Dermis blood vessel endothelial cell (primary cell): ENCODE data around the gene GOLGA8A. TPM values are rescaled to one million over a fixed set of nuclear protein-coding genes. Genes with fewer than 3 reads are reported as not detected.
"Not testable (repeated sequence)": the region's sequence is repeated elsewhere in the genome, so short reads cannot be mapped to it uniquely, and the experiment has no call there.

ENCODE experiments used
- DNase-seq: peaks from one replicate; pipeline ENCODE4 v3.0.0; 2010
- total RNA-seq: library from RNA; depleted of rRNA; stranded (reverse); fragments of >200 nt; gene quantifications from 2 replicates; pipeline ENCODE4 v1.2.3, GENCODE V29; 2014

The GOLGA8A gene
- total RNA-seq: 8.0 and 8.8 TPM in 2 replicates

GRCh38 chr15:34437687-34438086 lies at the start of gene GOLGA8A:
Gene GOLGA8A (minus strand): TSS chr15:34437808. CDS start chr15:34389691, 48,117 bp downstream.
- DNase-seq: peak; percentile 82

GRCh38 chr15:34483644-34484043 lies 46.0 kb upstream of the GOLGA8A start:
- no peak for DNase-seq

GRCh38 chr15:34481370-34481769 lies 43.8 kb upstream of the GOLGA8A start:
- no peak for DNase-seq

GRCh38 chr15:34473840-34474239 lies 36.2 kb upstream of the GOLGA8A start:
- DNase-seq: no peak

GRCh38 chr15:34472947-34473346 lies 35.3 kb upstream of the GOLGA8A start:
- DNase-seq: no peak

GRCh38 chr15:34470892-34471291 lies 33.3 kb upstream of the GOLGA8A start:
- DNase-seq: no peak

GRCh38 chr15:34470091-34470490 lies 32.5 kb upstream of the GOLGA8A start:
- DNase-seq: no peak

GRCh38 chr15:34461730-34462129 lies 24.1 kb upstream of the GOLGA8A start:
- no peak for DNase-seq

- no peak for DNase-seq
Measured at GRCh38 chr15:34460451-34460850, 22.8 kb upstream of the GOLGA8A start.

GRCh38 chr15:34456658-34457057 lies 19.1 kb upstream of the GOLGA8A start:
- DNase-seq: no peak

- DNase-seq: no peak
Measured at GRCh38 chr15:34442891-34443290, 5.3 kb upstream of the GOLGA8A start.

GRCh38 chr15:34439878-34440277 lies 2.3 kb upstream of the GOLGA8A start:
- no peak for DNase-seq

GRCh38 chr15:34436956-34437442 lies 609 bp downstream of the GOLGA8A start:
- DNase-seq: peak; percentile 66

- DNase-seq: no peak
Measured at GRCh38 chr15:34436126-34436955, 1.3 kb downstream of the GOLGA8A start.

GRCh38 chr15:34435658-34436057 lies 1.9 kb downstream of the GOLGA8A start:
- DNase-seq: no peak

- no peak for DNase-seq
Measured at GRCh38 chr15:34434627-34435305, 2.8 kb downstream of the GOLGA8A start.

GRCh38 chr15:34433956-34434626 lies 3.5 kb downstream of the GOLGA8A start:
- DNase-seq: not testable (repeated sequence)

GRCh38 chr15:34430642-34431041 lies 7.0 kb downstream of the GOLGA8A start:
- DNase-seq: not testable (repeated sequence)

GRCh38 chr15:34423425-34424090 lies 14.1 kb downstream of the GOLGA8A start:
- not testable (repeated sequence) for DNase-seq

- not testable (repeated sequence) for DNase-seq
Measured at GRCh38 chr15:34420953-34421352, 16.7 kb downstream of the GOLGA8A start.

GRCh38 chr15:34418435-34418834 lies 19.2 kb downstream of the GOLGA8A start:
- DNase-seq: not testable (repeated sequence)

- not testable (repeated sequence) for DNase-seq
Measured at GRCh38 chr15:34409511-34409910, 28.1 kb downstream of the GOLGA8A start.

- not testable (repeated sequence) for DNase-seq
Measured at GRCh38 chr15:34408973-34409372, 28.6 kb downstream of the GOLGA8A start.
